SK-N-SH (cell line): Measurements from ENCODE around the gene SNTG2. TPM values are rescaled to one million over a fixed set of nuclear protein-coding genes. Genes with fewer than 3 reads are reported as not detected.

Experiments
- CTCF ChIA-PET: fragments of 300-600, 350-600 bp; formaldehyde crosslinking; extraction: SDS; loops from one replicate; lab custom pipeline; 2021; lab: Yijun Ruan, JAX
- POLR2A ChIA-PET: fragments of 350-600 bp; sonication (Branson Sonifier 250); formaldehyde crosslinking; extraction: SDS; loops from one replicate; lab custom pipeline; 2020; ENCODE audit warnings: antibody characterized with exemption, inconsistent platforms; lab: Yijun Ruan, JAX
- DNase-seq: peaks from one replicate; pipeline ENCODE4 v3.0.0; 2012
- H2AFZ ChIP-seq: fragments of 200-600 bp; sonication (generic); 2 replicates; pipeline ENCODE4 v1.8.1; 2016; ENCODE audit warnings: antibody characterized with exemption, mild to moderate bottlenecking, low read depth
- H3F3A ChIP-seq: fragments of 200-600 bp; sonication (generic); replicated peaks from 2 replicates; pipeline ENCODE3; 2016; ENCODE audit warnings: antibody characterized with exemption, mild to moderate bottlenecking; ENCODE audit not compliant: insufficient read depth
- H3K27ac ChIP-seq, 2 experiments: fragments of 200-500 bp in 1 of 2; fragments of 200-600 bp in 1 of 2; sonication (Bioruptor generic) in 1 of 2; sonication (generic), shearing (Covaris generic) in 1 of 2; 2 replicates each; pipeline versions ENCODE4 v1.5.1 to v1.6.1; 2014 to 2016; ENCODE audit warnings: low read depth in 2 of 2, inconsistent platforms in 1 of 2, low read length in 1 of 2, mild to moderate bottlenecking in 1 of 2, mixed read lengths in 1 of 2
- H3K27me3 ChIP-seq: fragments of 200-600 bp; sonication (generic), shearing (Covaris generic); 2 replicates; pipeline ENCODE4 v1.6.1; 2016; ENCODE audit warnings: mixed run types; ENCODE audit not compliant: insufficient read depth
- H3K36me3 ChIP-seq, 2 experiments: fragments of 200-500 bp in 1 of 2; fragments of 200-600 bp in 1 of 2; sonication (Bioruptor generic) in 1 of 2; sonication (generic) in 1 of 2; replicated peaks in 1 of 2; 2 replicates each; pipeline versions ENCODE3 to v1.5.1; 2014 to 2016; ENCODE audit warnings: low read length in 1 of 2, mild to moderate bottlenecking in 1 of 2; ENCODE audit not compliant: insufficient read depth in 2 of 2, control insufficient read depth in 1 of 2
- H3K4me1 ChIP-seq, 2 experiments: fragments of 200-500 bp in 1 of 2; fragments of 200-600 bp in 1 of 2; sonication (Bioruptor generic) in 1 of 2; sonication (generic), shearing (Covaris generic) in 1 of 2; 2 replicates each; pipeline versions ENCODE4 v1.5.1 to v1.6.1; 2014 to 2016; ENCODE audit warnings: low read depth in 1 of 2, low read length in 1 of 2, mixed run types in 1 of 2; ENCODE audit not compliant: insufficient read depth in 2 of 2, control insufficient read depth in 1 of 2
- H3K4me2 ChIP-seq: fragments of 200-600 bp; sonication (generic), shearing (Covaris generic); 2 replicates; pipeline ENCODE4 v1.6.1; 2017; ENCODE audit warnings: mixed run types
- H3K4me3 ChIP-seq, 2 experiments: fragments of 200-500 bp in 1 of 2; fragments of 200-600 bp in 1 of 2; sonication (Bioruptor generic) in 1 of 2; sonication (generic), shearing (Covaris generic) in 1 of 2; 2 replicates each; pipeline versions ENCODE4 v1.5.1 to v1.8.1; 2014 to 2016; ENCODE audit warnings: low read depth in 2 of 2, inconsistent platforms in 1 of 2, low read length in 1 of 2, mild to moderate bottlenecking in 1 of 2, mixed read lengths in 1 of 2, moderate library complexity in 1 of 2
- H3K79me2 ChIP-seq: fragments of 200-600 bp; sonication (generic); 2 replicates; pipeline ENCODE4 v1.8.1; 2017; ENCODE audit warnings: mild to moderate bottlenecking; ENCODE audit not compliant: insufficient read depth
- H3K9ac ChIP-seq: fragments of 200-600 bp; sonication (generic); 2 replicates; pipeline ENCODE4 v1.6.1; 2017; ENCODE audit warnings: mixed run types
- H3K9me2 ChIP-seq: fragments of 200-600 bp; sonication (generic); 2 replicates; pipeline ENCODE4 v1.6.1; 2017; ENCODE audit warnings: mixed run types
- H3K9me3 ChIP-seq: fragments of 200-600 bp; sonication (generic); 2 replicates; pipeline ENCODE4 v1.6.1; 2017; ENCODE audit warnings: mixed run types, mild to moderate bottlenecking, moderate library complexity
- H4K20me1 ChIP-seq: fragments of 200-600 bp; sonication (generic); 2 replicates; pipeline ENCODE4 v1.6.1; 2017; ENCODE audit warnings: mild to moderate bottlenecking, mixed run types; ENCODE audit not compliant: insufficient read depth
- CHD2 ChIP-seq: fragments of 150-350 bp; IDR thresholded peaks from 2 replicates; pipeline ENCODE4 v1.6.1; 2018; ENCODE audit warnings: low read length; ENCODE audit not compliant: partially characterized antibody
- ELF1 ChIP-seq: IDR thresholded peaks from 2 replicates; pipeline ENCODE4 v1.4.0; 2012
- EP300 ChIP-seq, 2 experiments: IDR thresholded peaks; 2 replicates each; pipeline versions ENCODE4 v1.4.0 to v1.6.1; 2012; ENCODE audit warnings: borderline replicate concordance in 1 of 2, low read depth in 1 of 2, low read length in 1 of 2
- FOSL2 ChIP-seq: IDR thresholded peaks from 2 replicates; pipeline ENCODE4 v1.4.0; 2012; ENCODE audit warnings: low read depth, mild to moderate bottlenecking, moderate library complexity, borderline replicate concordance
- FOXJ3 ChIP-seq: sonication (generic); formaldehyde crosslinking; IDR thresholded peaks from 2 replicates; pipeline ENCODE4 v1.5.1; 2020; ENCODE audit warnings: mild to moderate bottlenecking, missing genetic modification reagents
- FOXM1 ChIP-seq: IDR thresholded peaks from 2 replicates; pipeline ENCODE4 v1.4.0; 2012; ENCODE audit warnings: low read depth, mild to moderate bottlenecking
- GABPA ChIP-seq: IDR thresholded peaks from 2 replicates; pipeline ENCODE4 v1.4.0; 2012; ENCODE audit warnings: low read depth, mild to moderate bottlenecking
- GATA2 ChIP-seq: sonication (generic); formaldehyde crosslinking; IDR thresholded peaks from 2 replicates; pipeline ENCODE4 v1.5.0; 2020; ENCODE audit warnings: mild to moderate bottlenecking, missing genetic modification reagents
- JUND ChIP-seq: IDR thresholded peaks from 2 replicates; pipeline ENCODE4 v1.4.0; 2012
- MXI1 ChIP-seq: IDR thresholded peaks from 2 replicates; pipeline ENCODE4 v1.6.1; 2012; ENCODE audit warnings: mild to moderate bottlenecking, low read depth, low read length, improper control_type of control experiment
- NRF1 ChIP-seq: IDR thresholded peaks from 2 replicates; pipeline ENCODE4 v1.6.1; 2012; ENCODE audit warnings: low read depth, mild to moderate bottlenecking, low read length
- POLR2AphosphoS5 ChIP-seq: IDR thresholded peaks from 2 replicates; pipeline ENCODE4 v1.6.1; 2012; ENCODE audit warnings: low read depth, low read length
- RAD21 ChIP-seq: IDR thresholded peaks from 2 replicates; pipeline ENCODE4 v1.6.1; 2012; ENCODE audit warnings: mild to moderate bottlenecking, low read length
- RCOR1 ChIP-seq: fragments of 150-350 bp; IDR thresholded peaks from 2 replicates; pipeline ENCODE4 v1.6.1; 2017; ENCODE audit warnings: antibody characterized with exemption, low read length
- RFX5 ChIP-seq: IDR thresholded peaks from 2 replicates; pipeline ENCODE4 v1.6.1; 2012; ENCODE audit warnings: mild to moderate bottlenecking, improper control_type of control experiment, low read length
- RXRA ChIP-seq: IDR thresholded peaks from 2 replicates; pipeline ENCODE4 v1.4.0; 2012; ENCODE audit warnings: low read depth, mild to moderate bottlenecking, borderline replicate concordance
- SIN3A ChIP-seq: IDR thresholded peaks from 2 replicates; pipeline ENCODE4 v1.6.1; 2012; ENCODE audit warnings: low read depth, mild to moderate bottlenecking, low read length, moderate library complexity, borderline replicate concordance
- SMC3 ChIP-seq: IDR thresholded peaks from 2 replicates; pipeline ENCODE4 v1.6.1; 2012; ENCODE audit warnings: low read depth, low read length, improper control_type of control experiment
- TAF1 ChIP-seq: IDR thresholded peaks from 2 replicates; pipeline ENCODE4 v1.6.1; 2012; ENCODE audit warnings: low read depth, mild to moderate bottlenecking, low read length, moderate library complexity, borderline replicate concordance
- TCF12 ChIP-seq: IDR thresholded peaks from 2 replicates; pipeline ENCODE4 v1.4.0; 2012
- TEAD4 ChIP-seq: IDR thresholded peaks from 2 replicates; pipeline ENCODE4 v1.4.0; 2012; ENCODE audit warnings: mild to moderate bottlenecking, borderline replicate concordance; ENCODE audit not compliant: insufficient read depth
- WGBS: methylation state at CpG from one replicate; pipeline ENCODE4 v1.1.6; 2017; ENCODE audit warnings: low lambda C conversion rate; 5-methylcytosine and 5-hydroxymethylcytosine counted together
- polyA plus RNA-seq, 3 experiments: library from polyadenylated mRNA; depleted of rRNA; stranded (reverse); fragments of >200 nt; gene quantifications; 2 replicates each; pipeline ENCODE4 v1.2.3, GENCODE V29; 2012
- TF ChIP-seq, protein P1 (sequence below): IDR thresholded peaks from 2 replicates; pipeline ENCODE4 v1.6.1; 2012; ENCODE audit warnings: mild to moderate bottlenecking, low read depth, low read length, moderate library complexity
- TF ChIP-seq, protein P2 (sequence below): IDR thresholded peaks from 2 replicates; pipeline ENCODE4 v1.4.0; 2012; ENCODE audit warnings: low read depth, borderline replicate concordance
- TF ChIP-seq, protein P3 (sequence below): IDR thresholded peaks from 2 replicates; pipeline ENCODE4 v1.4.0; 2012; ENCODE audit warnings: low read depth
- TF ChIP-seq, protein P4 (sequence below): IDR thresholded peaks from 2 replicates; pipeline ENCODE4; 2012

Gene SNTG2
- polyA plus RNA-seq, 1 of the 3 experiments (the other 2 are of a cell fraction) = not detected

DNA sequence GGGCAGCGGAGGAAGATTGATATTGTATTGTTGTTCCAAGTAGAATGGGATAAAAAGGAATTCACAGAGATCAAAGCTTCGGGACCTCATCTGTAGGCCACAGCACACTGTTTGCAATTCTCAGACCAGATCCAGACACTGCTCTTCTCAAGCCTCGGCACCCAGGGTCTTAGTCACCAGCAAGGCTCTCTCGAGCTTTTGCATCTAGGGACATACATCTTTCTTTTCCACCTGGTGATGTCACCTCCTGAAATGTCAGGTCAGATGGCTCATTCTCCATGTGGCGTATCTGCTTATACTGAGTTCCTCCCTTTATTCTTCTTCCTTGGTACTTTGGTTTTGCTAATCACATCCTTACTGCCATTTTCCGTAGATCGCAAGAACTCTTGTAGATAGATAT, 42.9 kb upstream of the SNTG2 start:
- ChIA-PET CTCF (interaction anchor here (1.3 kb wide), 1 partner anchor 193 kb away, joined by 4 read pairs; no protein-coding TSS in a partner anchor), POLR2A (no interaction called here)
- H3K4me1 ChIP-seq = no peaks in the 10 kb centered on the region; a peak in 1 of 4 replicates
- no peak overlapping the region for H3K4me3 ChIP-seq
- H3K79me2 ChIP-seq = no peaks in the 10 kb centered on the region
- no peaks in the 10 kb centered on the region for H3K36me3 ChIP-seq
- no peak overlapping the region for H3K9ac ChIP-seq
- no peak overlapping the region for H3K27ac ChIP-seq
- no peaks in the 10 kb centered on the region for H3K27me3 ChIP-seq
- H3K9me3 ChIP-seq = no peaks in the 10 kb centered on the region; the same call in 1 of the 2 replicates
- no peak for TF ChIP-seq CHD2
- no peak for TF ChIP-seq RAD21
- TF ChIP-seq RFX5 = no peak
- TF ChIP-seq FOXJ3 = no peak
- TF ChIP-seq, protein P1, sequence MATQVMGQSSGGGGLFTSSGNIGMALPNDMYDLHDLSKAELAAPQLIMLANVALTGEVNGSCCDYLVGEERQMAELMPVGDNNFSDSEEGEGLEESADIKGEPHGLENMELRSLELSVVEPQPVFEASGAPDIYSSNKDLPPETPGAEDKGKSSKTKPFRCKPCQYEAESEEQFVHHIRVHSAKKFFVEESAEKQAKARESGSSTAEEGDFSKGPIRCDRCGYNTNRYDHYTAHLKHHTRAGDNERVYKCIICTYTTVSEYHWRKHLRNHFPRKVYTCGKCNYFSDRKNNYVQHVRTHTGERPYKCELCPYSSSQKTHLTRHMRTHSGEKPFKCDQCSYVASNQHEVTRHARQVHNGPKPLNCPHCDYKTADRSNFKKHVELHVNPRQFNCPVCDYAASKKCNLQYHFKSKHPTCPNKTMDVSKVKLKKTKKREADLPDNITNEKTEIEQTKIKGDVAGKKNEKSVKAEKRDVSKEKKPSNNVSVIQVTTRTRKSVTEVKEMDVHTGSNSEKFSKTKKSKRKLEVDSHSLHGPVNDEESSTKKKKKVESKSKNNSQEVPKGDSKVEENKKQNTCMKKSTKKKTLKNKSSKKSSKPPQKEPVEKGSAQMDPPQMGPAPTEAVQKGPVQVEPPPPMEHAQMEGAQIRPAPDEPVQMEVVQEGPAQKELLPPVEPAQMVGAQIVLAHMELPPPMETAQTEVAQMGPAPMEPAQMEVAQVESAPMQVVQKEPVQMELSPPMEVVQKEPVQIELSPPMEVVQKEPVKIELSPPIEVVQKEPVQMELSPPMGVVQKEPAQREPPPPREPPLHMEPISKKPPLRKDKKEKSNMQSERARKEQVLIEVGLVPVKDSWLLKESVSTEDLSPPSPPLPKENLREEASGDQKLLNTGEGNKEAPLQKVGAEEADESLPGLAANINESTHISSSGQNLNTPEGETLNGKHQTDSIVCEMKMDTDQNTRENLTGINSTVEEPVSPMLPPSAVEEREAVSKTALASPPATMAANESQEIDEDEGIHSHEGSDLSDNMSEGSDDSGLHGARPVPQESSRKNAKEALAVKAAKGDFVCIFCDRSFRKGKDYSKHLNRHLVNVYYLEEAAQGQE = no peak
- TF ChIP-seq, protein P2, sequence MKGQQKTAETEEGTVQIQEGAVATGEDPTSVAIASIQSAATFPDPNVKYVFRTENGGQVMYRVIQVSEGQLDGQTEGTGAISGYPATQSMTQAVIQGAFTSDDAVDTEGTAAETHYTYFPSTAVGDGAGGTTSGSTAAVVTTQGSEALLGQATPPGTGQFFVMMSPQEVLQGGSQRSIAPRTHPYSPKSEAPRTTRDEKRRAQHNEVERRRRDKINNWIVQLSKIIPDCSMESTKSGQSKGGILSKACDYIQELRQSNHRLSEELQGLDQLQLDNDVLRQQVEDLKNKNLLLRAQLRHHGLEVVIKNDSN = no peak
- no peak for TF ChIP-seq POLR2AphosphoS5
- no peak for TF ChIP-seq GATA2 (CRISPR knock-in tag)
- no peak for TF ChIP-seq TCF12
- no peak for TF ChIP-seq NRF1
- no peak for TF ChIP-seq RXRA
- no peak for TF ChIP-seq MXI1
- no peak for TF ChIP-seq RCOR1
- TF ChIP-seq FOXM1 = no peak
- TF ChIP-seq TEAD4 = no peak
- no peak for DNase-seq
- H3F3A ChIP-seq = no peaks in the 10 kb centered on the region
- no peak overlapping the region for H2AFZ ChIP-seq
- no peaks in the 10 kb centered on the region for H3K9me2 ChIP-seq
- no peak overlapping the region for H3K4me2 ChIP-seq
- WGBS = 33% methylated on average over 7 of the region's 7 CpGs
- H4K20me1 ChIP-seq = no peaks in the 10 kb centered on the region

DNA sequence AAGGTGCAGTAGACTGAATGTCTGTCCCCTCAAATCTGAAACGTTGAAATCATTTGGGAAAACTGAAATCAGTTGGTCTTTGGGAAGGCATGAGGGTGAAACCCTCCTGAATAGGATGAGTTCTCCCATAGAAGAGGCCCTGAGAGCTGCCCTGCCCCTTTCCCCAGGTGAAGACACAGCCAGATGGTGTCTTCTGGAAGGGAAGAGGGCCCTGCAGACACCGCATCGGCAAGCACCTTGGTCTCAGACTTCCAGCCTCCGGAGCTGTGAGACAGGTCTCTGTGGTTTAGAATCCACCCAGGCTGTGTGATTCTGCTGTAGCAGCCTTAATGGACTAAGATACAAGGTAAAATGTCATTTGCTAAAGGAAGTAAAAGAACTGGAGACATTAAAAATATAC, 42.1 kb upstream of the SNTG2 start:
- no peak overlapping the region for H3K9ac ChIP-seq
- H3K79me2 ChIP-seq = no peaks in the 10 kb centered on the region
- no peak overlapping the region for H2AFZ ChIP-seq
- no peak overlapping the region for H3K4me3 ChIP-seq
- no peak for DNase-seq
- H3K9me2 ChIP-seq = no peaks in the 10 kb centered on the region
- POLR2A ChIA-PET = no interaction called here
- no peaks in the 10 kb centered on the region; the same call in 1 of the 2 replicates for H3K9me3 ChIP-seq
- CTCF ChIA-PET = interaction anchor here (1.3 kb wide), 1 partner anchor 194 kb away, joined by 4 read pairs; no protein-coding TSS in a partner anchor
- no peaks in the 10 kb centered on the region for H3F3A ChIP-seq
- TF ChIP-seq SIN3A (no peak), CHD2 (no peak), JUND (no peak), RXRA (no peak), SMC3 (no peak), FOXM1 (no peak), TAF1 (no peak), ELF1 (no peak), GATA2 (CRISPR knock-in tag) (no peak), FOSL2 (no peak), EP300 (IDR thresholded peaks at IDR 0.05; ENCODE audit: borderline replicate concordance in 1 of 2, low read depth in 1 of 2, low read length in 1 of 2) (no peak), GABPA (no peak)
- TF ChIP-seq, protein P3, sequence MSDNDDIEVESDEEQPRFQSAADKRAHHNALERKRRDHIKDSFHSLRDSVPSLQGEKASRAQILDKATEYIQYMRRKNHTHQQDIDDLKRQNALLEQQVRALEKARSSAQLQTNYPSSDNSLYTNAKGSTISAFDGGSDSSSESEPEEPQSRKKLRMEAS = no peak
- TF ChIP-seq, protein P4, sequence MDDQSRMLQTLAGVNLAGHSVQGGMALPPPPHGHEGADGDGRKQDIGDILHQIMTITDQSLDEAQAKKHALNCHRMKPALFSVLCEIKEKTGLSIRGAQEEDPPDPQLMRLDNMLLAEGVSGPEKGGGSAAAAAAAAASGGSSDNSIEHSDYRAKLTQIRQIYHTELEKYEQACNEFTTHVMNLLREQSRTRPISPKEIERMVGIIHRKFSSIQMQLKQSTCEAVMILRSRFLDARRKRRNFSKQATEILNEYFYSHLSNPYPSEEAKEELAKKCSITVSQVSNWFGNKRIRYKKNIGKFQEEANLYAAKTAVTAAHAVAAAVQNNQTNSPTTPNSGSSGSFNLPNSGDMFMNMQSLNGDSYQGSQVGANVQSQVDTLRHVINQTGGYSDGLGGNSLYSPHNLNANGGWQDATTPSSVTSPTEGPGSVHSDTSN = no peak
- no peaks in the 10 kb centered on the region for H3K27me3 ChIP-seq
- no peaks in the 10 kb centered on the region for H4K20me1 ChIP-seq
- no peak overlapping the region for H3K4me2 ChIP-seq
- no peak overlapping the region for H3K27ac ChIP-seq
- WGBS = 39% methylated on average over 4 of the region's 4 CpGs
- H3K4me1 ChIP-seq = no peaks in the 10 kb centered on the region; a peak in 1 of 4 replicates
- no peaks in the 10 kb centered on the region for H3K36me3 ChIP-seq
